Ramos (cell line): ENCODE results near the gene PRPF19.

Experiments used
- in situ Hi-C: fragments of 300-500 bp; cut with MboI; formaldehyde crosslinking; loops from one replicate; pipeline ENCODE4 v1.14.3; 2022; ENCODE audit warnings: low sequenced_read_pairs; ENCODE audit not compliant: unreplicated experiment

PRPF19 gene

DNA sequence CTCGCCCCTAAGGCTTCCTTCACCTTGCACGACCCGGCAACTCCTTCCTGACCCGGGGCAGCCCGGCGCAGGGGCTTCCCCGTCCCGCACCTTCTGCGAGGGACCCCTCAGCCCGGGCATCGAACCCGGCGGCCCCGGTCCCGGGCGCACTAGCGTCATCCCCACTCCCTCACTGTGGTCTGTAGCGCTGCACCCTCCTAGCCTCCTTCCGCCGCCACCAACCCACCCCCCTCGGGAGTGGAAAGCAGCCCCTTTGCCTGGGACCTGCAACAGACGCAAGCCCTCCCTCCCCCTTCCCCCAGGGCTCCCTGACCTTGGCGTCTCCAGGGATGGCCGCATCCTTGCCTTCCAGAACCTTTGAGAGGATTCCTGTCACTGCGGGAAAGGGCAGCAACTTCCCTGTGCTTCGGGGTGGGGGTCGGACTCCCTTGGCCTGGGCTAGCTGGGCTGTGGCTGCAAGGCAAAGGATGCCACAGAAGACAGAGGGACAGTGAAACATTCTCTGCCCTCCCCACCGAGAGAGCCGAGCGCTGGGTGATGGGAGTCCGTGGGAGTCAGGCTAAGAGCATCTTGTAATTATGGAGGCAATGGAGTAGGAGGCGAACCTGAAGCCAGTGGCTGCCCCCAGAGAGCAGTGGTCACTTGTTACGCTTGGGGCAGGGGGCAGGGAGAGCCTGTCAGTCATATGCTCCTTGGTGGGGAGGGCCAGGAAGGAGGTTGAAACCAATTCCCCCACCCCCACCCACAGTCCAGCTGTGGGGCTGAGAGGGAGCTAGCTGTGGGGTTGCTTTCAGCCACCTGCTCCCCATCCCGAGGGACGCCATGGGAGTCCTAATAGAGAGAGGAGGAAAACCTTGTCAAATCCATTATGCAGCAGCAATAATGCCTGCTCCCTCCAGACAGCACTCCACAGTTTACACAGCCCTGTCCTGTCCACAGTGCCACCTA lies 18.8 kb upstream of the PRPF19 start:
- in situ Hi-C loops, result loop anchor here (25.0 kb wide), 2 partner anchors 463 to 1813 kb away; partner anchors contain the start of genes FAM111B and MS4A1

DNA sequence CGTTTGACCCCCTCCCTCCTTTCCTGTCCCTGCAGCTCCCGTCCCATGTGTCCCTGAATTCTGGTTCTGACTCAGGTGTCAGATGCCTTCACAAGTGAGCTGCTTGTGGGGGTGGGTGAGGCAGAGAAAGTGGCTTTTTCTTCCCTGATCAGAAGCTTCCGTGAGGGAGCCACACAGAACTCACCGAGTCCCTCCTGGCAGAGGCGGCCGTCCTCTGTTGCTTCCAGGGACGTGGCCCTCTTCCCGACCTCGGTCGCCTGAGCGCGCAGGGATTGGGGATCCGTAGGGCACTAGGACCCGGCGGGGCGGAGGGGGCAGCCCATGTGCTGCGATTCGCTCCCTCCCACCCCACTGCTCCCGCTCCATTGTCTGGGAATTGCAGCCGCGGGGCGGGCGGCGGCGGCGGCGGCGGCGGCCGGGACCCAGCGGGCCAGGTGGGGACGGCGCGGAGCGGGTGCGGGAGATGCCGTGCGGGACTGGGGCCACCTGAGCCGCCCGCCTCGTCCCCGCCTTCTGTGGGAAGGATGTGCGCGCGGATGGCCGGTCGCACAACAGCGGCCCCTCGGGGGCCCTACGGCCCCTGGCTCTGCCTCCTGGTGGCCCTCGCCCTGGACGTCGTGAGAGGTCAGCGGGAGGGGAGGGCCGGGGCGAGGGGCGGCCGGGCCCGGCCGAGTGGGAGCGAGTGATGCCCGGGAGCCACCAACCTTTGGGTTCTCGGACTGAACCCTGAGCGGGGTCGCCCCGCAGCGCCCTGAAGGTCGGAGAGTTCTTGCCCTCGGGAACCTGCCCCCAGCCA lies 17.9 kb upstream of the PRPF19 start, which contains the start of gene TMEM132A:
Gene TMEM132A, plus strand, starts transcription at position 351 of the 796 bp plus-strand sequence. Its CDS starts 174 bp downstream, at position 525.
- in situ Hi-C loops, result loop anchor here (25.0 kb wide), 2 partner anchors 462 to 1812 kb away; partner anchors contain the start of genes FAM111B and MS4A1

DNA sequence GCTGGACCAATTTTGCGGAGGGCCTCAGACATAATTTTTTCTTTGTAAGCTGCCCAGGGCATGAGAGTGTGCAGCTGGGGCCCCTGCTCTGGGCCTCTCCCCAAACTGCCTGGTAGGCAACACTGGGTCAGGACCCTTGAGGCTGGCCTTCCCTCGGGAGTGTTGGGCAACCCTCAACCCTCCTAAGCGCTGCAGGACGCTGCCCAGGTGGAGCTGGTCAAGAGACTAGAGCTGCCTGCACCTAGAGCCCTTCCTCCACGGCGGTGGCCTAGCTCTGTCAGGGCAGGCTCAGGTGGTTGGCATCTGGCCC lies 17.4 kb upstream of the PRPF19 start:
- in situ Hi-C loops, result loop anchor here (25.0 kb wide), 2 partner anchors 461 to 1811 kb away; partner anchors contain the start of genes FAM111B and MS4A1

DNA sequence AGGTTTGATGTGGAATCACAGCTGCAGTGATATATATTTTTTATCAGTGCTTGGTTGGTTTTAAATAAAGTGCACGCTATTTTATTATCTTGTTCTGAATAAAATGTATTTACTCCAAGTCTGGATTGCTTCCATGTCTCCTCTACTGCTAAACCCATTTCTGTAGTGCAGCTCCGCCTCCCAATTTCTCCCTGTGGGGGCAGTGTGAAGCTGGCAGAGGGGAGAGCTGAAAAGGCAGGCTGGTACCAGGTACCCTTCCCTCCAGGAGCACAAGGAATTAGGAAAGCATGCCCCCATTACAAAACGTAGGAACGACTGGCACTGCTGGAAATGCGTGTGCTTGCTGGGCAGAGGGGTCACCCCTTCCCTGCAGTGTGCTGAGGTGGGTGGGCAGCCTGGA lies 16.9 kb upstream of the PRPF19 start:
- in situ Hi-C loops, result loop anchor here (25.0 kb wide), 2 partner anchors 461 to 1811 kb away; partner anchors contain the start of genes FAM111B and MS4A1

DNA sequence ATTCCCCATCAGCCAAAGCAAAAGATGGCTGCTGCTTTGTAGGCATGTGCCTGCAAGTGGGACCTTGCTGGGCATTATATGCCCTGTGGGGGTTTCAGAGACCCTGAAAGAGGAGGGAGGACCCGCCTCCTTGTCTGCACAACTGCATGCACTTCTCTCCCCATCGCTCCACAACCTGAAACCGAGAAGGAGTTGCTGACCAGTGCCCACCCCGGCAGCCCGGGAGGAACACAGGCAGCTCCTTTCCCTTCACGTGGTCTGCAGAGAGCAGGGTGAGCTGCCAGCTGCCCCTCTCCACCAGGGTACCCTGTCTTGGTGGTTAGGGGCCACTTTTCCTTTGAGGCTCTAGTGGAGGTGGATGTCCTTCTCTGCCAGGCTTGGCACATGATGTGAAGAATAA lies 16.5 kb upstream of the PRPF19 start:
- in situ Hi-C loops, result loop anchor here (25.0 kb wide), 2 partner anchors 461 to 1811 kb away; partner anchors contain the start of genes FAM111B and MS4A1

DNA sequence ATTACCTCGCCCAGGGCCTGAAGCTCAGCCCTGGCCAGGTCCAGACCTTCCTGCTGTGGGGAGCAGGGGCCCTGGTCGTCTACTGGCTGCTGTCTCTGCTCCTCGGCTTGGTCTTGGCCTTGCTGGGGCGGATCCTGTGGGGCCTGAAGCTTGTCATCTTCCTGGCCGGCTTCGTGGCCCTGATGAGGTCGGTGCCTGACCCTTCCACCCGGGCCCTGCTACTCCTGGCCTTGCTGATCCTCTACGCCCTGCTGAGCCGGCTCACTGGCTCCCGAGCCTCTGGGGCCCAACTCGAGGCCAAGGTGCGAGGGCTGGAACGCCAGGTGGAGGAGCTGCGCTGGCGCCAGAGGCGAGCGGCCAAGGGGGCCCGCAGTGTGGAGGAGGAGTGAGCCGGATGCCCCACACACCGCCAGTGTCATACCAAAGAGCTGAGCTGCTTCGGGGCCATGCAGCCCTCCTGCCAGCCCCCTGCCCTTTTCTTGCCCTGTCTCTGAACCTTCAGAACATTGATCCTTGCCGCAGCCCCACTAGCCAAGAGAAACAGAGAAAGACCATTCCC lies 15.5 kb upstream of the PRPF19 start:
- in situ Hi-C loops, result loop anchor here (25.0 kb wide), 2 partner anchors 460 to 1810 kb away; partner anchors contain the start of genes FAM111B and MS4A1

DNA sequence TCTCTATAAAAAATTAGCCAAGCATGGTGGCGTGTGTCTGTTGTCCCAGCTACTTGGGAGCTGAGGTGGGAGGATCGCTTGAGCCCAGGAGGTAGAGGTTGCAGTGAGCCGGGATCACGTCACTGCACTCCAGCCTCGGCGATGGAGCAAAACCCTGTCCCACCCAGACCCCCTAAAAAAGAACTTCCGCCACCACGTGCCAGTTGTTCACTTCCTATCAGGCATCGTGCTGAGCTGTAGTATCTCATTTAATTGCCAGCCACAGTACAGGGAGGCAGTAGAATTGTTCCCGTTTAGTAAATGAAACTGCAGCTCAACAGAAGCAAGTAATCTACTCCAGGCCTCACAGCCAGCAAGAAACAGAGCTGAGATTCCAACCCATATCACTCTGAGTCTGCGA lies 14.9 kb upstream of the PRPF19 start:
- in situ Hi-C loops, result loop anchor here (25.0 kb wide), 2 partner anchors 459 to 1809 kb away; partner anchors contain the start of genes FAM111B and MS4A1

DNA sequence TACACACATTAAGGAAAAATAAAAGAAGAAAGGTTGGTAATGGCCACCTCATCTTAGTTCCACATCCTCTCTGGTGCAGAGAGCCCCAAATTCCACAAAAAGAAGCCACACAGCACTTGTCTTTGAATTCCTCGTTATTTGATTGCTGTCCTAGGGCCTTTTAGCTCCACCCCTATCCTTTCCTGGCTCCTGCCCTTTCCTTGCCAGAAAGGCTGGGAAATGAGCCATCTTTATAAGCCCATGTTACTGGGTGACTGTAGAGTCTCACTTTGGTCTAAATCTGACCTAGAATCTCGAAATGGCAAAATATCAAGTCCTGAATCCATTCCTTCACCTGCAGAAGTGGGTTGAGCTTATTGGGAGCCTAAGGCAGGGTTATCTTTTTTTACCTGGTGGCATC lies 13.6 kb upstream of the PRPF19 start:
- in situ Hi-C loops, result loop anchor here (25.0 kb wide), 2 partner anchors 458 to 1808 kb away; partner anchors contain the start of genes FAM111B and MS4A1

DNA sequence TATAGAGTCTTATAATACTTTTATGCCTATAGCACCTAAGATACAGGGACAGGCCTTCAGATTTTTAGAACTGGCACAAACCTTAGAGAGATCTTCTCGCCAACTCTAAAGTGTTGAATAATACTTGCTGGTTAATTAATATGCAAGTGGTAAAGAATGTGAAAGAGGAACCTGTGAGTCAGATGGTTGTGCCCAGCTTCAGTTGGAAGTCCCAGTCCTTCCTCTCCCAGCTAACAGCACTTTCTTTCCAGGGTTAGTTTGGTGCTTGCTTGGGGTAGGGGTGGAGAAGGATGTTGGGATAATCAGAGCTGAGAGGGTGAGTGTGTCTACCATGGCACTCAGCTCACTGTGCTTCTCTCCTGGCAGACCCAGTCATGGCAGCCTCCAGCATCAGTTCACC lies 12.9 kb upstream of the PRPF19 start:
- in situ Hi-C loops, result loop anchor here (25.0 kb wide), 2 partner anchors 457 to 1807 kb away; partner anchors contain the start of genes FAM111B and MS4A1

DNA sequence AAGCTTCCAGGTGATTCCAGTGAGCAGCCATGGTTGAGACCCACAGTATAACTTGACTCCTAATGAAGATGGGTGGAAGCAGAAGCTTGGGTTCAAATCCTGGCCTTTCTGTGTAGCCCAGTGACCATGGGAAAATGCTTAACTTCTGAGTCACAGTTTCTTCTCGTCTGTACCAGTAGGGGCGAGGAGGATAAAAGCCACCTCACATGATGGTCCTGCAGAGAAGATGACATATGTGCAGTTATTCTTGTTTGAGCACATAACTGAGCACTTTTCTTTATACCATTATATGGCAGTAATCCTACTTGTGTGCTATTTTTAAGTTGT lies 12.5 kb upstream of the PRPF19 start:
- in situ Hi-C loops, result loop anchor here (25.0 kb wide), 2 partner anchors 457 to 1807 kb away; partner anchors contain the start of genes FAM111B and MS4A1

DNA sequence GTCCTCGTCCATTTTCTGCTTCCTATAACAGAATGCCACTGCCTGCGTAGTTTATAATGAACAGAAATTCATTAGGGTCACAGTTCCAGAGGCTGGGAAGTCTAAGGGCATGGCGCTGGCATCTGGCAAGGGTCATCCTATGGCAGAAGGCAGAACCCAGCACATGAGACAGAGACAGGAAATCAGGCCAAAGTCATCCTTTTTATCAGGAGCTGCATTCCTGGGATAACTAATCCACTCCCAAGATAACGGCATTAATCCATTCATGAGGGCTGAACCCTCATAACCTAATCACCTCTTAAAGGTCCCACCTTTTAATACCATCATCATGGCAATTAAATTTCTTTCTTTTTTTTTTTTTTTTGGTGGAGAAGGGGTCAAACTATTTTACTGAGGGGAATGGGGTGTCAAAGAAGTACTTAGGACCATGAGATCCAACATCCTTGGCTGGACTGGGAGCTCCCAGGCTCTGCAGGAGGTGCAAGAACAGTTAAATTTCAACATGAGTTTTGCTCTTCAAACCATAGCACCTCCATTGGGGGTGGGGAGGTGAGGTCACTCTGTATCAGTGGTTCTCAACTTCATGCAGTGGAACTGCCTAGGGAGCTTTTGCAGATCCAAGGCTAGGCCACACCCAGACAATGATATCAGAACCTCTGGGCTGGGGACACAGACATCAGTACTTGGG lies 12.0 kb upstream of the PRPF19 start:
- in situ Hi-C loops, result loop anchor here (25.0 kb wide), 2 partner anchors 456 to 1806 kb away; partner anchors contain the start of genes FAM111B and MS4A1

DNA sequence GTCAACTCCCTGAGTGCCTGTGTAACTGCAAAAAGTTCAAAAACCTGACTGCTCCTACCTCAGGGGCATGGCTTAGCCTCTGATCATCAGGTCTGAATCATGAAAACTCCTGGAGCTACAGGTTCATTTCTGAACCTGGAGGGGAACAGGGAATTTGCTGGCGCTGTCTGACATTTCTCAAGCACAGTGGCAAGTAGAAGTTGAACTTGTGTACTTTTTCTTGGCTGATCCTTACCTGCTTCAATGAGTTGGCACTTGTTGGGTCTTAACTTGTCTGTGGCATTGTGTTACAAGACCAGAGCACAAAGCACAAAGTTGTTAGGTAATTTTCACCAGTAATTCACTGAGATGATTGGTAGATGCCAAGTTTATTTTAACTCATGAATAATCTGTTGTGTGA lies 10.9 kb upstream of the PRPF19 start:
- in situ Hi-C loops, result loop anchor here (25.0 kb wide), 2 partner anchors 455 to 1805 kb away; partner anchors contain the start of genes FAM111B and MS4A1

DNA sequence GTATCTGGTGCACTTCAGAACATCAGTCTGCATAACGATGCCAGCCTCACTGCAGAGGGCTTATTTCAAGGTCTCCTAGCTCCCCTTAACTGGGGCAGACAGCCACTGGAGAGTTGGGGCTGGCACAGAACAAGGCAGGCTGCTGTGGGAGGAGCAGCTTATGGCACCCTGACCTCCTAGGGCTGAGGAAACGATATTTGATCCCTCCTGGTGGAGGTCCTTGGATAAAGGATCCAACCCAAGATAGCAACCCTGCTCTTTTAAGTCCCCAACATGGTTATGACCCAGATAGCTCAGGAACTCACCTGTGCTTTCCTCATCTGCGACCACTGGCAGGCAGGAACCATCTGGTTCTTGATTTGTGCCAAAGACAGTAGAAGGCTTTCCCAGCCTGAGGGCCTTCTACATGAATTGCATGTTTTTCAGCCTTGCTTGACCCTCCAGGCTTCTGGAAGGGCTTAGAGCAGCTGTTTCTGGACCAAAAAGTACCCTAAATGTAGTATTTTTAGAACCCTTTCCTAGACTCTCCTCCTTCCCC lies 10.4 kb upstream of the PRPF19 start:
- in situ Hi-C loops, result loop anchor here (25.0 kb wide), 2 partner anchors 454 to 1804 kb away; partner anchors contain the start of genes FAM111B and MS4A1

DNA sequence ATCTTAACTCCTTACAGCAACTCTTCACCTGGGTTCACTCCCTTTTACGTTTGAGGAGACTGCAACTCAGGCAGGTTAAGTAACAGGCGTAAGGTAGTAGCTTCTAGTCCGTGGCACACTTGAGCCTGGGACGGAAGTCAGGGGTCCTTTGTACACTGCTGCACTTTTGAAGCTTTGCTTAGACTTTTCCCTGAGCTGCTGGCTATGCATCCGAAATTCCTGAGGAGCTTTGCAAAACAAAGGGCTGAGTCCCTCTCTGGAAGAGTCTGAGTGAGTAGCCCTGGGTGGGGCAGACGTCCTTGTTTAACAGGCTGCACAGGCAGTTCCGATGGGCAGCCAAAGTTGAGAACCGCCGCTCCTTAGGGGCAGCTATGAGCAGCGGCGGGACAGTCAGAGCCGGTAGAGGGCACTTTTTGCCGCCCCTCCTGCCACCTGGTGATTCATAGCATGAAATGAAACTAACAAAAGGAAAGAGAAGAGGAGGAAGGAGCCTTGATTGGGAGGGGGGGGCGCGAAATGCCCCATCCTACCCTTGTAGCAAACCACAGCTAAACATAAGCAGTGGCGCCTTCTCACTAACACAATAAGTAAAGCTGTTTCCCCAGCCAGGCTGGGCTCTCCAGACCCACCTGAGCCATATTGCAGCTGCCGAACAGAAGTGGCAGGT lies 9.0 kb upstream of the PRPF19 start:
- in situ Hi-C loops, result loop anchor here (25.0 kb wide), 2 partner anchors 453 to 1803 kb away; partner anchors contain the start of genes FAM111B and MS4A1

DNA sequence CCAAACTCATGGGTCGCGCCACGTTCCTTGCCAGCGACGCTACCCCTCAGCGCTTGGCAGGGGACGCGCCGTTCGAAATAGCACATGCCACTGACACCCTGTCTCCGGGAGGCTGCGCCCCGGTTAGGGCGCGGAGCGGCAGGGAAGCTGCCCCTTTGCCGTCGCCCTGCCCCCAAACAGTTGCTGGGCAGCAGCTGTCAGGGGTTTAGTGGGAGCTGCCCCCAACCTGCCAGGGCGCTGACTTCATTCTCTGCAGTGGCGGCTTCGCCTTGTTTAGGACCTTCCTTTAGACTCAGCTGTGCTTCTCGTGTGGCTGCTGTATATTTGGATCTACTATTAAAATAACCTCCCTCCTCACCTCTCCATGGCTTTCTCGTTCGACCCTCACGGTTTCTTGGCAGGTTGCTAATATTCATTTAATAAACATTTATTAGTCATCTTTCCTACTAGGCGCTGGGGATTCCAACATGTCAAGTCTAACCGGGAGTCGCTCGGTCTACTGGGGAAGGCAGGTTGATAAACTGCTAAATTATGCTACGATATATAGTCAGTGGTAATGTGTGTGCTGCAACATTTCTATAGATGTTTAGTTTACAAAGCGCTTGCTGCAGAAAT lies 8.4 kb upstream of the PRPF19 start:
- in situ Hi-C loops, result loop anchor here (25.0 kb wide), 2 partner anchors 452 to 1802 kb away; partner anchors contain the start of genes FAM111B and MS4A1

DNA sequence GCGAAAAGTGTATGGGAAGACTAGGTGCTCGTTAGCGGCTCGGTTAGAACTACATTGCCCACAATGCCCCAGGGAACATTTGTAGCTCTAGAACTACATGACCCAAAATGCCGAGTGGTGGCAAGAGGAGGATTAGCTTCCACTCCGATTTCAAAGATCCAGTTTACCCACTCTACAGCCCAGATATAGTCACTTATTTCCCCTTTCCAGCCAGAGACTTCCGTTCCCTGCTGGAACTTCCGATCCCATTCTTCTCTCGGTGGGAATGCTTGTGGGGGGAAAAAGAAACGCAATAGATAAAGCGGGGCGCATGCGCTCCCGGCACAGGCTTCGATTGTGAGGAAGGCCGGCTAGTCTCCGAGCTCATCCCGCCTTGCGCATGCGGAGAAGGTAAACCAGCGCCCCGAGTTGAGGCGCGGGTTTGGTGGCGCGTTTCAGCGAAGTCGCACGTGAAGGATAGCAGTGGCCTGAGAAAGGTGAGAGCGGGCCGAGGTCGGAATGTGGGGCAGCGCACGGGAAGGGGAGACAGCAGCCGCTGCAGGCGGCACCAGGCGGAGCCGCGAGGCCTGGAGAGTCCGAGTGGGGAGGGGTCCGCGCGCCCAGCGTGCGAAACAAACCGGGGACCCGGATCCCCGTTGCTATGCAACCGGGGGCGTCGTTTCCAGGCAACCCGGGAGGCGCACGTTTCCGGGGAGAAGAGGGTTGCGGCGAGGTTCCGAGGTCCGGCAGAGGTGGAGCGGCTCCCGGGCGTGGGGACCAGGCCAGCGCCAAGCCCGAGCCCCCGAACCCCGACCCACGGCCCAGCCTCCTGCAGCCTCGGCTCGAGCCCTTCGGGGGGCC lies 7.6 kb upstream of the PRPF19 start, which contains the start of gene TMEM109:
Gene TMEM109, plus strand, starts transcription at position 366 of the 840 bp plus-strand sequence. CDS start 5,536 bp downstream, outside the sequence.
- in situ Hi-C loops, result loop anchor here (25.0 kb wide), 2 partner anchors 452 to 1802 kb away; partner anchors contain the start of genes FAM111B and MS4A1
